8988T (cell line): ENCODE data around the gene CLRN1.
"Not testable (repeated sequence)": the region's sequence is repeated elsewhere in the genome, so short reads cannot be mapped to it uniquely, and the experiment has no call there.

Experiments used
- DNase-seq: peaks from one replicate; pipeline ENCODE4 v3.0.0; 2011

Gene CLRN1

GRCh38 chr3:150972366-150973071, at the start of gene CLRN1:
Gene CLRN1, minus strand, starts transcription at chr3:150972727. Its CDS starts 19 bp downstream, at chr3:150972708.
- DNase-seq: no peak

- DNase-seq: no peak
Measured at GRCh38 chr3:151016478-151016795, 43.9 kb upstream of the CLRN1 start.

- no peak for DNase-seq
Measured at GRCh38 chr3:151015767-151016477, 43.4 kb upstream of the CLRN1 start.

GRCh38 chr3:151015181-151015580, 42.7 kb upstream of the CLRN1 start:
- no peak for DNase-seq

GRCh38 chr3:151014501-151015018, 42.0 kb upstream of the CLRN1 start:
- DNase-seq: no peak

- DNase-seq: no peak
Measured at GRCh38 chr3:151012753-151013152, 40.2 kb upstream of the CLRN1 start.

GRCh38 chr3:151011427-151011826, 38.9 kb upstream of the CLRN1 start:
- DNase-seq: no peak

- no peak for DNase-seq
Measured at GRCh38 chr3:151009981-151010380, 37.5 kb upstream of the CLRN1 start.

- no peak for DNase-seq
Measured at GRCh38 chr3:151009430-151009829, 36.9 kb upstream of the CLRN1 start.

GRCh38 chr3:151008699-151009098, 36.2 kb upstream of the CLRN1 start:
- DNase-seq: no peak

- DNase-seq: no peak
Measured at GRCh38 chr3:151003768-151004134, 31.2 kb upstream of the CLRN1 start.

- DNase-seq: peak; percentile 15
Measured at GRCh38 chr3:151003029-151003767, 30.7 kb upstream of the CLRN1 start.

- no peak for DNase-seq
Measured at GRCh38 chr3:151002003-151002981, 29.8 kb upstream of the CLRN1 start.

- no peak for DNase-seq
Measured at GRCh38 chr3:150998996-150999395, 26.5 kb upstream of the CLRN1 start.

- no peak for DNase-seq
Measured at GRCh38 chr3:150996731-150997130, 24.2 kb upstream of the CLRN1 start.

GRCh38 chr3:150995510-150995909, 23.0 kb upstream of the CLRN1 start:
- no peak for DNase-seq

GRCh38 chr3:150989208-150989607, 16.7 kb upstream of the CLRN1 start:
- no peak for DNase-seq

GRCh38 chr3:150988395-150988794, 15.9 kb upstream of the CLRN1 start:
- not testable (repeated sequence) for DNase-seq

GRCh38 chr3:150985711-150986110, 13.2 kb upstream of the CLRN1 start:
- DNase-seq: no peak

GRCh38 chr3:150984066-150984465, 11.5 kb upstream of the CLRN1 start:
- DNase-seq: no peak

GRCh38 chr3:150978566-150979148, 6.1 kb upstream of the CLRN1 start:
- DNase-seq: no peak

GRCh38 chr3:150975992-150976368, 3.5 kb upstream of the CLRN1 start:
- DNase-seq: no peak
